ENCODE results near the gene MEIOB.
A peak's percentile ranks its signal among the peaks of the same experiment; 100 is the strongest.
"Not testable (repeated sequence)": the region's sequence is repeated elsewhere in the genome, so short reads cannot be mapped to it uniquely, and the experiment has no call there.

Gene MEIOB

DNA sequence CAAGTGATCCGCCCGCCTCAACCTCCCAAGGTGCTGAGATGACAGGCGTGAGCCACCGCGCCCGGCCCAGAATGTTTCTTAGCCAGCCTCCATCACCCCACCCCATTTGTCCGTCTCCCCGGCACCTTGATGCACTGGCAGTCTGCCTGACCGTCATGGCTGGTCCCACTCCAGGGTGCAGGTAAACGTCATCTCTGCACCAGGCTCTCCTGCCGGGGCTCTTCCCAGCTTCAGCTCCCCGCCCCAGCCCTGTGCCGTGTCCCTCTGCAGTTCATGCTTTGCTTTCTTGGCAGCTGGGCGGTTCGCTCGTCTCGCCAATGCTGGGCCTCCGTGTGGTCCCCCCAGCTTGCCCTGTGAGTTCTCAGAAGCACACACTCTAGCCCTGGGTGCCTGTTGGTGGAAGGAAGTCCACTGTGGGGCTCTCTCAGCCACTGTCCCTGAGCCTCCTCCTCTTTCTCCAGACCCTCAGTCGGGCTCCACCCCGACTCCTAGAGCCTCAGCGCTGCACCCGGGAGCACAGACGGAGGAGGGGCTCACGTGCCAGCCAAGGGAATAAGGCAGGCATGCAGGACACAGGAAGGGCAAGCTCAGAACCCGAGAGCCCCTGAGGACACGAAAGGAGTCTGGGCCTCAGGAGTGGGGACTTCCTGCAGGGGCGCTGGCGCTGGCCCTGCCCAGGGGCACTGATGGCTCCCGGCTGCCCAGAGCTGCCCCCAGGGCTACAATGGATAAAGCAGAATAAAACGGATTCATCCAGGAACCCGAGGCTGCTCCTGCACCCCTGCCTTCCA, 34.3 kb upstream of the MEIOB start:
- peak in 1 of 2 experiments; percentile 62 for DNase-seq

DNA sequence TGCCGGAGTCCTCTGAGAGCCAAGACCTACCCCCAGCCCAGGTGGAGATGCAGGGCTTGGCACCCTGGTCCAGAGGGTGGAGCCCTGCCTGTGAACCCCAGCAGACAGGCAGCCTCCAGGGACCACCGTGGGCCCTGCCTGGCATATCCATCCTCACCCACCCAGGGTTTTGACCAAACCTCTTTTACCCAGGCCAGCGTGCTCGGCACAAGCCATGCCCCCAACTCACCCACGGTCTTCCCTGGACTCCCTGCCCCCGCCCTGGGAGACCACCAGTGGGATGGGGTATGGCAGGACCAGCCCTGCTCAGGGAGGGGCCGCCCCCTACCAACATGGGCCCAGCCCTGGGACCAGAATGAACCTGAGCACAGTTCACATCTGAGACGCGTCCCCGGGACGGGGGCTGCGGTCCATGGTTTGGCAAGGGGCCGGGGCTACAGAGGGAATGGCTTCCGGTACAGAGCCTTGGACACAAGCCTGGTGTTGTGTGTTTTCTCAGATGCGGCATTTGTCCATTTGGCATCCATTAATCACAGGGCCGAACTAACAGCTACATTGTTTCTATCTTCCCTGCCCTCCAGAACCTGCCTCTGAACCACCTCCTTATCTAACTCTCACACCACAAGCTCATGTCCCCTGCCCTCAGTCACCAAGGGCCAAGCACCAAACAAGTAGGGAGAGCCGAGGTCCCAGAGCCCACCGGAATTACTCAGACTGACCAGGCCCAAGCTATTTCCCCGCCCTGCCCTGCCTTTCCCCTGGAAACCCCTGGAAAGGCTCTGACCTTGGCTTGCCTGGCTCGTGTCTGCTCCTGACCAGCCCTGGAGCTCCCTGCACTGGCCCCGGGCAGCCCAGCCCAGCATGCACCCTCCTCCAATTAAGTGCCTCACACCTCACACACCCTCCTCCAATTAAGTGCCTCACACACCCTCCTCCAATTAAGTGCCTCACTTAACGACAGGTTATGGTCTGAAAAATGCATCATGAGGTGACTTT, 32.2 kb upstream of the MEIOB start:
- DNase-seq = no peak

DNA sequence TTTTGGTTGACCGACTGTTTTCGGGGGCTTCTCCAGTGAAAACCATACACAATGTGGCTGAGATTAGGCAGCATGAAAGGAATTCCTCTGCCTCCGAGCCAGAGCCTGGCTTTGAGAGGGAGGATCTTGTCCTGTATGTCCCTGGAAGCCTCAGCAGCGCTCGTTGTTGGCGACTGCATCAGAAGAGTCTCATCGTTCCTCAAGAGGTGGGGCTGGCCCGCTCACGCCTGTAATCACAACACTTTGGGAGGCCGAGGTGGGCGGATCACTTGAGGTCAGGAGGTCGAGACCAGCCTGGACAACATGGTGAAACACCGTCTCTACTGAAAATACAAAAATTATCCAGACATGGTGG, 31.2 kb upstream of the MEIOB start:
- no peak for DNase-seq

DNA sequence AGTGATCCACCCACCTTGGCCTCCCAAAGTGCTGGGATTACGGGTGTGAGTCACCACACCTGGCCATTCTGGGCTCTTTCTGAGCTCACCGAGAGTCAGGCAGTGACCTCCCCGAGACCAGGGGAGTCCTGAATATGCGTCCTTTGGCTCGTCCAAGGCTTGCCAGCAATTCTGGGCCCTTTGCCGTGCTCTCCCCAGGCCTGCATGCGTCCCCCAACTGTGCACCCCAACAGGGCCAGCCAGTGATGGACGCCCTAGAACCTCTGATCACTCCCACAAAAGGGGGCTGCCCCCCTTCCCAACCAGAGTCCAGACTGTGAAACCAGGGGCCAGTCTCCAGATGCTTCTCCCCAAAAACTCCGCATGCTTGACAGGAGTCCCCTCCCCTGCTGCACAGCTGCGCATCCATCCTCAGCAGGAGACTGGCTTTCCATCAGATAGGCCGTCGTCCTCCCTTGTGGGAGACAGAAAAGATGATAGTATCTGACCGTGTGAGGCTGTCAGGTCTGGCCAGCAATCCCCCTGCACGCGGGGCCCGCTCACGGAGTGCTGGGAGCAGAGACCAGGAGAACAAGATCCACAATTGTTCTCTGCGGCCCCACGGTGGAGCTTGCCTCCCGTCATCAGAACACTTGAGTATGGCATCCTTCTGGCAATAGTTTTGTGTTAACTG, 30.7 kb upstream of the MEIOB start:
- DNase-seq = no peak

DNA sequence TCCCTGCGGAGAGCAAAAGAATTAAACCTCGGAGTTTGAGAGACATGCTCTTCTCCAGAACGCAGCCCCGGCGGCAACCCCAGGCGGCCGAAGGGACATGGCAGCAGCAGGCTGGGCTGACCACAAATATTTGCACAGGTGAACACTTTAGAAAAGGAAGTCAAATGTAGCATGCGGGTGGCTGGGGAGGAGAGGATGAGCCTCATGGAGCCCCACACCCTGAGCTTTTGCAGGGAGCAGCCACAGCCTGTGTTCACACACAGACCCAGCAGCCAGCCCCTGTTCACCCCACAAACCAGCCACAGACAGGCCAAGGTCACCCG, 28.4 kb upstream of the MEIOB start:
- peak; percentile 94 to 96 for DNase-seq

DNA sequence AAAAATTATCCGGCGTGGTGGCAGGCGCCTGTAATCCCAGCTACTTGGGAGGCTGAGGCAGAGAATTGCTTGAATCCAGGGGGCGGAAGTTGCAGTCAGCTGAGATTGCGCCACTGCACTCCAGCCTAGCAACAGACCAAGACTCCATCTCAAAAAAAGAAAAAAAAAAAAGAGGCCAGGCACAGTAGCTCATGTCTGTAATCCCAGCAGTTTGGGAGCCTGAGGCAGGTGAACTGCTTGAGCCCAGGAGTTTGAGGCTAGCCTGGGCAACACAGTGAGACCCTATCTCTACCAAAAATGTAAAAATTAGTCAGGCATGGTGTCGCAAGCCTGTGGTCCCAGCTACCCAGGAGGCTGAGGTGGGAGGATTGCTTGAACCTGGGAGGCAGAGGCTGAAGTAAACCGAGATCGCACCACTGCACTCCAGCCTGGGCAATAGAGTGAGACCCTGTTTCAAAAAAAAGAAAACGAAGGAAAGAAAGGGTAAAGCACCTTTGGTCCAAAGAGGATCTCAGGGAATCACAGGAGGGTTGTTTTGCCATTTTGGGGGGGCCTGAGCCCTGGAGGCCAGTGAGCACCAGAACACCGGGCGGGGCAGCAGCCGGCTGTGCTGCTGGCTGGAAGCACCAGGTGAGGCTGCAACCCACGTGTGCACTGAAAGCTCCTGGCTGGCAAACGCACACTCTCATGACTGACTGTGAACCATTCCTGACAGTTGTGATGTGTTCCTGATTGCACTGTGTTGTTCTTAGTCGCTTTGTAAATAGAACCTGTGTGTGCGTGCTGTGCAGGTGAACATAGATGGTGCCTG, 27.9 kb upstream of the MEIOB start:
- peak; percentile 94 to 96 for DNase-seq

DNA sequence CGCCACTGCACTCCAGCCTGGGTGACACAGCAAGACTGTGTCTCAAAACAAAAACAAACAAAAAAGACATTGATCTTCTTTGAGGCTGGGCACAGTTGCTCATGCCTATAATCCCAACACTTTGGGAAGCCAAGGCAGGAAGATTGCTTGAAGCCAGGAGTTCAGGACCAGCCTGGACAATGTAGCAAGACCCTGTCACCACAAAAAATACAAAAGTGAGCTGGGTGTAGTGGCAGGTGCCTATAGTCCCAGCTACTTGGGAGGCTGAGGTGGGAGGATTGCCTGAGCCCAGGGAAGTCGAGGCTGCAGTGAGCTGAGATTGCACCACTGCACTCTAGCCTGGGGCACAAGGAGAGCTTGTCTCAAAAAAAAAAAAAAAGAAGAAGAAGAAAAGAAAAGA, 25.7 kb upstream of the MEIOB start:
- DNase-seq = not testable (repeated sequence)

DNA sequence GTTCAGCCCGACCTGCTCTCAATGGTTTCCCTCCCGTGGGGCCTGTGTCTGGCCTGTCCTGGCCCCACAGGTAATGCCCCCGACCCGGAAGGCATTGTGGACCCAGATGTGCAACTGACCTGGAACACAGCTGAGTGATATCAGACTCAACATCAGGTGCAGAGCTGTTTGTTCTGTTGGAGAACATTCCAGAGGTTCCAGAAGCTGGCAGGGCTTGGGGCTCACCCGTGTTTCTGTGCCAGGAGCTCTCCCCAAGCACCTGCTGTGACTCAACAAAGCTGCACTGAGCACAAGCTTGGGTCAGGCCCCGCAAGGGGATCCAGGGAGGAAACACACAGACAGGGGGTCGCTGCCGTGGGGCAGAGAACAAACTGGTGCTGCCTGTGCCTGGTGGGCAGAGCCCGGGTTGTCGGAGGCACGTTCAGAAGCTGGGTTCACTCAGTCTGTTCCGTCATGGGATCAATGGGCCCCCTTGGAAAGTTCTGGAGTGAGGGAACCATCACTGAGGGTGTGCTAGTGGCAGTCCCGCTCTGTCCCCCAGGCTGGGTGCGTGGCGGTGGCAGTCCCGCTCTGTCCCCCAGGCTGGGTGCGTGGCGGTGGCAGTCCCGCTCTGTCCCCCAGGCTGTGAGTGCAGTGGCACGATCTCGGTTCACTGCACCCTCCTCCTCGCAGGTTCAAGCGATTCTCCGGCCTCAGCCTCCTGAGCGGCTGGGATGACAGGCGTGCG, 24.1 kb upstream of the MEIOB start:
- DNase-seq = no peak

DNA sequence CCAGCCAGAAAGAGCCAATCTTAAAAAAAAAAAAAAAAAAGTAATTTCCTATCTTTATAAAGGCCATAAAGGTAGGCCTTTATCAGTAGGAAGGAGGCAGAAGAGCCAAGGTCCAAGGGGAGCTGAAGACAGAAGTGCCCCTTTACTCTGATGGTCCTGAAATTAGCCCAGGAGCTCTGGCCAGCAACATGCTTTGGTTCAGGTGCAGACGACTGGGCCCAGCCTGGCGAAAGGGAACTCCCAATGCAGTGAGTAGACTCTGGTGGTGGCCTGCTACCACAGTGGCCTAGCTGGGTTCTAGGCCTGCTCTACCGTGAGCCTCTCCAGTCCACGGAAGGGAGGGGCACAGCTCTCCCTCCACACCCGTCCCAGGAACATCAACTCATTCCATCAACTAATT, 23.1 kb upstream of the MEIOB start:
- DNase-seq = no peak

DNA sequence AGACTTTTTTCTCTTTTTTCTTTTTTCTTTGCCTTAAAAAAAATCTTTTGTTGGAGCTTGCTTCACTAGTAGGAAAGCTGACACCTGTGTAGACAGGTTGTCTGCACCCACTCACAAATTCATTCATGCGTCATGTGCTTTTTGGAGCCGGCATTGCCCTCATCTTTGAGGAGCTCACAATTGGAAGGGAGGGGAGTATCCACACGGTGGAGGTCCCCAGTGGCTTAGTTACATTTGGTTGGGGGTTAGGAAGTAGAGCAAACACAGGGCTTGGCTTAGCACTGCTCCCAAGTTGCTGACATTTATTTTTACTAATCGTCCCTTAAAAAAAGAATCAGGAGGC, 18.7 kb upstream of the MEIOB start:
- peak; percentile 97 to 98 for DNase-seq

DNA sequence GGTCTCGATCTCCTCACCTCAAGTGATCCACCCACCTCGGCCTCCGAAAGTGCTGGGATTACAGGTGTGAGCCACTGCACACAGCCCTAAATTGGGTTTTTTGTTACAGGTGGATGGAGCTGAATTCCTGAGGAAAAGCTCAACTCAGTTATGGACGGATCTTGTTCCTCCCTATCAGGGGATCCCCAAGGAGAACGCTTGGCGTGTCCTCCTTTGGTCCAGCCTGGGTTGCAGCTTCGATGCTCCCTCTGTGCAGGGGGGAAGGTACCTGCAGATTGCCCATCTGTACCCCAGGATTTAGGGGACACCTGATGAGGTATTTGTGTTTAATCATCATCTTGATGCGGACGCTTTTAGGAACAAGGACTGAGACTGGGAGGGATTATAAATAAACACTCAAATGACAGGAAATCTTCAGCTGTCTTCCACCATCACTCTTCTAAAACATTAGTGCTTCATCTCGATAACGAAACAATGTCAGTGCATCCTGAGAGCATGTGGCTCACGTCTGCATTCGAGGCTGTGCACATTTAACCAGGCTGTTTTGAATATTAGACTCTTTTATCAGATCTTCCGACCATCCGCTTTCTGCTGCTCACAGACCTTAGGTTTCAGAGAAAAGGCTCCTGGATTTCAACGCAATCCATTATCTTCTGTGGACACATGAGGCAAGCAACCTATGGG, 18.2 kb upstream of the MEIOB start:
- peak; percentile 87 to 94 for DNase-seq

DNA sequence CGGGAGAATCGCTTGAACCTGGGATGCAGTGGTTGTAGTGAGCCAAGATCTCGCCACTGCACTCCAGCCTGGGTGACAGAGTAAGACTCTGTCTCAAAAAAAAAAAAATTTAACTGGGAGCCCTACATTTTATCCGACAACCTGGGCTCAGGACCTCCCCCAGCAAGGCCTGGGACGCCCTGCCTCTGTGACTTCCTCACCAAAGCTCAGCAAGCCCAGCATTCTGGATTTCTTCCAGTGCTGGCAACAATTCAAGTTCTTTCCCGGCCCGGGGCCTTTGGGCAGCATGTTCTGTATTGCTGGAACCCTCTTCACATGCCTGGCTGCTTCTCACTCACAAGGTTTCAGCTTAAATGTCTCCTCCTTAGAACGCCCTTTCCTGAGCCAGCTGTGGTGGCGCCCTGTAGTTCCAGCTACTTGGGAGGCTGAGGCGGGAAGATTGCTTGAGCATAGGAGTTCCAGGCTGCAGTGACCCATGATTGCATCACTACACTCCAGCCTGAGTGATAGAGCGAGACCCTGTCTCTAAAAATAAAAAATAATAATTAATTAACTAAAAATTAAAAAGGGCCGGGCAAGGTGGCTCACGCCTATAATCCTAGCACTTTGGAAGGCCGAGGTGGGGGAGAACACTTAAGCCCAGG, 15.9 kb upstream of the MEIOB start:
- no peak for DNase-seq

DNA sequence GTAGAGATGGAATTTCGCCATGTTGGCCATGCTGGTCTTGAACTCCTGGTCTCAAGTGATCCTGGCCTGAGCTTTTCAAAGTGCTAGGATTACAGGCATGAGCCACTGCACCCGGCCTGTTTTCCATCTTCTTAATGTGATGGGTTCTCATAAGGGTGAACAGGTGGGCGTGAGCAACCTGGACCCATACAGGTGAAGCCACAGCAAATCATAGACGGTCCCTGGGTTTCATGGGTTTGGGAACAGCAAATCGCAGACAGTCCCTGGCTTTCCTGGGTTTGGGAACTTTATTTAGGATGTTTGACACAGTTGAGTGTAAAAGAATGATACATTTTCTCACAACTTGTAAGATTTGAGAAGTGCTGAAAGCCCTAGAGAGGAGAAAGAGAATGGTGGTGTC, 12.9 kb upstream of the MEIOB start:
- DNase-seq = no peak

DNA sequence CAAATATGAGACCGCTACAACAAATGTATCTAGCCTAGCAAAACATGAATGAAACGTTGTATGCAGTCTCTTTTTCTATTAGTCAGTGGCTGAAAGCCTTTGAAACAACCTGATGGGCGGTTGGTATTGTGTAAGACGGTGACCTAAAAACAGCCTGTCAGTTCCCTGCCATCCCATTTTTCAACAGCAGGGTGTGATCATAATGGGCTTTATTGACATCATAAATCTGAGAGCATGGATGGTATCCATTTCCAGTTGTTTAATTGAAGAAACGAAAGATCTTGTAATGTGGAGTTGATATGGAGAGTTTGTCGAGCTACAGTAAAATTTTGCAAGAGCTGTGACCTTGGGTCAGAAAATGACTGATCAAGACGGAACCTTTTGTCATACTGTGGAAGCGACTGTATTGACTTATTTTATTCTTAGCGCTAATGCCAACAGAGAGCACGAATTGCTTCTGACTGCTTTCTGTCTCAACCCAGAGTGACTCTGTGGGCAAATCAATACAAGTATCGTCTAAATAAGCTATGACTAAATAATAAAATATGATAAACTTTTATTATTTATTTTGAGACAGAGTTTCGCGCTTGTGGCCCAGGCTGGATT, 12.3 kb upstream of the MEIOB start:
- DNase-seq = peak in 1 of 2 experiments; percentile 68

DNA sequence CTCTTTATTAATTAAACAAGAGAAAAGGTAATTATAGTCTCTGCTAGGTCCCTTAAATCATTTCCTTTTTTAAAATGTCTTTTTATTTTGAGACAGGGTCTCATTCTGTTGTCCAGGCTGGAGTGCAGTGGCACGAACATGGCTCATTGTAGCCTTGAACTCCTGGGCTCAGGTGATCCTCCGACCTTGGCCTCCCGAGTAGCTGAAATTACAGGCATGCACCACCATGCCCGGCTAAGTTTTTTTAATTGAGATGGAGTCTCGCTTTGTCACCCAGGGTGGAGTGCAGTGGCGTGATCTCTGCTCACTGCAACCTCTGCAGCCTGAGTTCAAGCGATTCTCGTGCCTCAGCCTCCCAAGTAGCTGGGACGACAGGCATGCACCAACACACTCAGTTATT, 9.2 kb upstream of the MEIOB start:
- DNase-seq = not testable (repeated sequence)

DNA sequence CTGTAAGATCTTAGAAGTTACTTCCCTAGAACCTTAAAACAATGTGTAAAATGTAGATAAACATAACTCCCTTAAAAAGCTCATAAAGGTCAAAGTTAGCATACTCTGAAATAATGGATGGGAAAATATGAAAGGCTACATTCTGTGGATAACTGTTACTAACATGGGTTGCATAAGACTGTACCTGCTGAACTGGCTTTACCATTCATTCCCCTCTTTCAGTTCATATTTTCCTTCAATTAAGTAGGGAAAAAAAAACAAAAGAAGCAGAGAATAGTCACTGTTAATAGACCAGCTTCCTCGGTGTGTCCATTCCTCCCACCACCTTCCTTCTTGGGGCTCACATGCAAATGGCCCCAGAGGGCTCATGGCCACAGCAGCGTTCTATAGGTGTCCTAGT, 7.5 kb upstream of the MEIOB start:
- DNase-seq = no peak

DNA sequence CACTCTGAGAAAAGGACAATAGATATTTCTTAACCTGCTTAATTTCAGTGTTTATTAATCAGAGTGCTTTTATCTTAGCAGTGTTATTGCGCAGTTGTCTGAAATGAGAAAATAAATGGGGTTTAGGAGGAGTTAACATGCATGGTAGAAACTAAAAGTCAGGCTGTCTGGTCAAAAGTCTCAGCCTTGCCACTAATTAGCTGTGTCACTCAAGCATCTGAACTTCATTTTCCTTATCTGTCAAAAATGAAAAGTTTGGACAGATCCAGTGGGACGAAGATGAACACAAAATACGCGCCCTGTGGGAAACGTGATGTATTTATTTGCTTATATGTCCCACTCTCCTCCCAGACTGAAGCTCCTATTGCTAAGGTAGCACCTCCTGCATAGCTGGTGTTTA, 6.3 kb upstream of the MEIOB start:
- no peak for DNase-seq

DNA sequence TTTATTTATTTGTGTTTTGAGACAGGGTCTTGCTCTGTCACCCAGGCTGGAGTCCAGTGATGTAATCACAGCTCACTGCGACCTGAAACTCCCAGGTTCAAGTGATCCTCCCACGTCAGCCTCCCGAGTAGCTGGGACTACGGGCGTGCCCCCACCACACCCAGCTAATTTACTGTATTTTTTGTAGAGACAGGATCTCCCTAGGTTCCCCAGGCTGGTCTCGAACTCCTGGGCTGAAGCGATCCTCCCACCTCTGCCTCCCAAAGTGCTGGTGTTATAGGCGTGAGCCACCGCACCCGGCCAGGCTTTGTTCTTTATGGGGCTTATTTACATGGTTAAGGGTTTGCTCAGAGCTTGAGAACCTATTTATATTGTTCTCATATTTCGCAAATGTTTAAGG, 5.8 kb upstream of the MEIOB start:
- peak in 1 of 2 experiments; percentile 33 for DNase-seq

DNA sequence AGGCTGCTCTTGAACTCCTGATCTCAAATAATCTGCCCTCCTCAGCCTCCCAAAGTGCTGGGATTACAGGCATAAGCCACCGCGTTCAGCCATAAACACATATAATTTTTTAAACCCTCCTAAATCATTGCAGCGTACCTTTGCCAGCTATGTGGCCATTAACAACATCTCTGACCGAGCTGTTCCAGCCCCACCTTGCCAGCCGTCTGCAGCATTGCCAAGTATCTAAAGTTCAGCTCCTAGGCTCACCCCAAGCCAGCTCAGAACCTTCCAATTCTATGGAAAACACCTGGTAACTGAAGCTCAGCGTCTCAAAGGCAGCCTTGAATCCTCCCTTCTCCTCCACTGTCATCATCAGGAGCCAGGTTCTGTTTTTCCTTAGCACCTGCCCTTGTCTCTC, 5.1 kb upstream of the MEIOB start:
- DNase-seq = no peak

DNA sequence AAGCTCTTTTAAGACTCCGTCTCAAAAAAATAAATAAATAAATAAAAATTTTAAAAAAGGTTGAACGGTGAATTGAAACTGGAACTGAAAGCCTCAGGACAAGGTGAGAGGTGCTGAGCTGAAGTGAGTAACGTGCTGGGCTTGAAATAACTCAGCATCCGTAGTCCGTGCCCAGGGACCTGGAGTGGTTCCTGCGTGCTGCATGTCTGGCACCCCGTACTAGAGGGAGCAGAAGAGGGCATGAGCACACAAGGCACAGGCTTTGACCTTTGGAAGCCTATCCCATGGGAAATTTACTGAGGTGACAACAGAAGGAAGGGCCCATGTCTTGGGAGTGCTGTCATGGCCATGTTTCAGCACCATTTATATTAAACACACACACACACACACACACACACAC, 4.5 kb upstream of the MEIOB start:
- no peak for DNase-seq

DNA sequence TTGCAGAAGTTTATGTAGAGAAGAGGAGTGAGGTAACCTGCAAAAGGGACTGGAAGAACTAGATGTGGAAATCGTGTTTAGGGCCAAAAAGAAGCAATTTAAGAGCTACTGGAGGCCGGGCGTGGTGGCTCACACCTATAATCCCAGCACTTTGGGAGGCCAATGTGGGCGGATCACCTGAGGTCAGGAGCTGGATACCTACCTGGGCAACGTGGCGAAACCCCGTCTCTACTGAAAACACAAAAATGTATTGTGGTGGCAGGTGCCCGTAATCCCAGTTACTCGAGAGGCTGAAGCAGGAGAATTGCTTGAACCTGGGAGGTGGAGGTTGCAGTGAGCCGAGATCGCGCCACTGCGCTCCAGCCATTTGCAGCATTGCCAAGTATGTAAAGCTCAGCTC, 4.1 kb upstream of the MEIOB start:
- not testable (repeated sequence) for DNase-seq
